Measurements from ENCODE around the gene FAM169A.

The FAM169A gene

GRCh38 chr5:74903165-74903787, 37.1 kb upstream of the FAM169A start:
- TF ChIP-seq, protein P1, sequence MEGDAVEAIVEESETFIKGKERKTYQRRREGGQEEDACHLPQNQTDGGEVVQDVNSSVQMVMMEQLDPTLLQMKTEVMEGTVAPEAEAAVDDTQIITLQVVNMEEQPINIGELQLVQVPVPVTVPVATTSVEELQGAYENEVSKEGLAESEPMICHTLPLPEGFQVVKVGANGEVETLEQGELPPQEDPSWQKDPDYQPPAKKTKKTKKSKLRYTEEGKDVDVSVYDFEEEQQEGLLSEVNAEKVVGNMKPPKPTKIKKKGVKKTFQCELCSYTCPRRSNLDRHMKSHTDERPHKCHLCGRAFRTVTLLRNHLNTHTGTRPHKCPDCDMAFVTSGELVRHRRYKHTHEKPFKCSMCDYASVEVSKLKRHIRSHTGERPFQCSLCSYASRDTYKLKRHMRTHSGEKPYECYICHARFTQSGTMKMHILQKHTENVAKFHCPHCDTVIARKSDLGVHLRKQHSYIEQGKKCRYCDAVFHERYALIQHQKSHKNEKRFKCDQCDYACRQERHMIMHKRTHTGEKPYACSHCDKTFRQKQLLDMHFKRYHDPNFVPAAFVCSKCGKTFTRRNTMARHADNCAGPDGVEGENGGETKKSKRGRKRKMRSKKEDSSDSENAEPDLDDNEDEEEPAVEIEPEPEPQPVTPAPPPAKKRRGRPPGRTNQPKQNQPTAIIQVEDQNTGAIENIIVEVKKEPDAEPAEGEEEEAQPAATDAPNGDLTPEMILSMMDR (conservative IDR thresholded peaks at IDR 0.05; ENCODE audit: low read depth, low read length) = no peak; the same call in 1 of the 2 replicates
- Histone ChIP-seq H3K36me3 (ENCODE audit: insufficient read depth) (no peaks in the 10 kb centered on the region), H4K20me1 (ENCODE audit: insufficient read depth) (no peaks in the 10 kb centered on the region), H3K4me2 (no peak overlapping the region), H3K4me3 (IDR thresholded peaks at IDR 0.05; ENCODE audit: insufficient read depth, low read depth, low read length) (no peak overlapping the region), H3K27ac (no peak overlapping the region), H3K79me2 (ENCODE audit: insufficient read depth, low read depth) (no peaks in the 10 kb centered on the region), H2AFZ (ENCODE audit: low read depth) (no peak overlapping the region), H3K4me1 (ENCODE audit: low read depth, poor library complexity, severe bottlenecking) (no peaks in the 10 kb centered on the region), H3K27me3 (ENCODE audit: insufficient read depth, low read depth) (no peaks in the 10 kb centered on the region), H3K9ac (no peak overlapping the region)

GRCh38 chr5:74897049-74897448, 30.9 kb upstream of the FAM169A start:
- Histone ChIP-seq H4K20me1 (ENCODE audit: insufficient read depth) (no peaks in the 10 kb centered on the region), H3K4me3 (IDR thresholded peaks at IDR 0.05; ENCODE audit: insufficient read depth, low read depth, low read length) (no peak overlapping the region), H3K4me1 (ENCODE audit: low read depth, poor library complexity, severe bottlenecking) (no peaks in the 10 kb centered on the region), H3K9ac (no peak overlapping the region), H3K27ac (no peak overlapping the region), H2AFZ (ENCODE audit: low read depth) (no peak overlapping the region), H3K79me2 (ENCODE audit: insufficient read depth, low read depth) (no peaks in the 10 kb centered on the region), H3K4me2 (no peak overlapping the region), H3K36me3 (ENCODE audit: insufficient read depth) (no peaks in the 10 kb centered on the region), H3K27me3 (ENCODE audit: insufficient read depth, low read depth) (no peaks in the 10 kb centered on the region)
- TF ChIP-seq, protein P1 (conservative IDR thresholded peaks at IDR 0.05; ENCODE audit: low read depth, low read length) = no peak

GRCh38 chr5:74895906-74896305, 29.7 kb upstream of the FAM169A start:
- Histone ChIP-seq H3K4me2 (no peak overlapping the region), H2AFZ (ENCODE audit: low read depth) (no peak overlapping the region), H3K4me3 (IDR thresholded peaks at IDR 0.05; ENCODE audit: insufficient read depth, low read depth, low read length) (no peak overlapping the region), H3K27ac (no peak overlapping the region), H4K20me1 (ENCODE audit: insufficient read depth) (no peaks in the 10 kb centered on the region), H3K9ac (no peak overlapping the region), H3K27me3 (ENCODE audit: insufficient read depth, low read depth) (no peaks in the 10 kb centered on the region), H3K79me2 (ENCODE audit: insufficient read depth, low read depth) (no peaks in the 10 kb centered on the region), H3K4me1 (ENCODE audit: low read depth, poor library complexity, severe bottlenecking) (no peaks in the 10 kb centered on the region), H3K36me3 (ENCODE audit: insufficient read depth) (no peaks in the 10 kb centered on the region)
- TF ChIP-seq, protein P1 (conservative IDR thresholded peaks at IDR 0.05; ENCODE audit: low read depth, low read length) = no peak

DNA sequence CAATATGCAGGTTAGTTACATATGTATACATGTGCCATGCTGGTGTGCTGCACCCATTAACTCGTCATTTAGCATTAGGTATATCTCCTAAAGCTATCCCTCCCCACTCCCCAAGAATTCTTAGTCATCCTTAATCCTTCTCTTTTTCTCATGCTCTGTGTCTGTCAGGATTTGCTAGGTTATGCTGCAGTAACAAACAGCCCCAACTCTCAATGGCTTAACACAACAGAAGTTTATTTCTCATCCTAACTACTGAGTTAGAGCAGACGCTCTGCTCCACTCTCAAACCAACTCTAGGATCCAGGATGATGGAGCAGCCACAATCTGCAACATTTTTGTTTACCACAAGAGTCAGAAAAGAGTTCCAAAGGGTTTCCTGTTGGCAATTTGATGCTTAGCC, 28.2 kb upstream of the FAM169A start:
- TF ChIP-seq, protein P1 (conservative IDR thresholded peaks at IDR 0.05; ENCODE audit: low read depth, low read length) = no peak
- Histone ChIP-seq H3K79me2 (ENCODE audit: insufficient read depth, low read depth) (no peaks in the 10 kb centered on the region), H3K27me3 (ENCODE audit: insufficient read depth, low read depth) (no peaks in the 10 kb centered on the region), H3K4me1 (ENCODE audit: low read depth, poor library complexity, severe bottlenecking) (no peaks in the 10 kb centered on the region), H3K4me2 (no peak overlapping the region), H3K9ac (no peak overlapping the region), H3K4me3 (IDR thresholded peaks at IDR 0.05; ENCODE audit: insufficient read depth, low read depth, low read length) (no peak overlapping the region), H4K20me1 (ENCODE audit: insufficient read depth) (no peaks in the 10 kb centered on the region), H3K27ac (no peak overlapping the region), H3K36me3 (ENCODE audit: insufficient read depth) (no peaks in the 10 kb centered on the region), H2AFZ (ENCODE audit: low read depth) (no peak overlapping the region)

Measured in KMS-11 (cell line).